MM.1S (cell line): ENCODE results near the gene APRT.

Experiments used
- CTCF ChIP-seq: fragments of 300-600 bp; sonication (generic); IDR thresholded peaks from 2 replicates; pipeline ENCODE4 v1.5.1; 2016; ENCODE audit warnings: antibody characterized with exemption, low read length, mixed read lengths
- EZH2 ChIP-seq: fragments of 300-600 bp; sonication (generic); optimal IDR thresholded peaks from 2 replicates; pipeline ENCODE3; 2017; ENCODE audit warnings: low read depth, mild to moderate bottlenecking, antibody characterized with exemption, low read length, mixed read lengths
- EZH2phosphoT487 ChIP-seq: fragments of 300-600 bp; sonication (generic); IDR thresholded peaks from 2 replicates; pipeline ENCODE4 v1.6.1; 2018; ENCODE audit warnings: antibody characterized with exemption, low read length

GRCh38 chr16:88841521-88842307, 30.0 kb upstream of the APRT start:
- TF ChIP-seq CTCF (no peak), EZH2phosphoT487 (no peak), EZH2 (no peak)
